Suprapubic skin (tissue), 3 donors: ENCODE results near the gene HAVCR1.

Experiments
- POLR2A ChIP-seq, 2 donors: fragments of 450-650 bp; IDR thresholded peaks; one replicate each; pipeline ENCODE4 v1.6.1; 2017; ENCODE audit warnings: antibody characterized with exemption in 2 of 2, mild to moderate bottlenecking in 2 of 2, moderate library complexity in 2 of 2
- TF ChIP-seq, protein P1 (sequence below), 2 donors: fragments of 200-600 bp in 1 of 2; fragments of 450-650 bp in 1 of 2; sonication (generic) in 1 of 2; IDR thresholded peaks; one replicate each; pipeline ENCODE4 v1.5.1; 2016 to 2019; ENCODE audit warnings: antibody characterized with exemption in 2 of 2, mild to moderate bottlenecking in 1 of 2, moderate library complexity in 1 of 2

GRCh38 chr5:157076558-157076957, 17.6 kb upstream of the HAVCR1 start:
- TF ChIP-seq, protein P1, sequence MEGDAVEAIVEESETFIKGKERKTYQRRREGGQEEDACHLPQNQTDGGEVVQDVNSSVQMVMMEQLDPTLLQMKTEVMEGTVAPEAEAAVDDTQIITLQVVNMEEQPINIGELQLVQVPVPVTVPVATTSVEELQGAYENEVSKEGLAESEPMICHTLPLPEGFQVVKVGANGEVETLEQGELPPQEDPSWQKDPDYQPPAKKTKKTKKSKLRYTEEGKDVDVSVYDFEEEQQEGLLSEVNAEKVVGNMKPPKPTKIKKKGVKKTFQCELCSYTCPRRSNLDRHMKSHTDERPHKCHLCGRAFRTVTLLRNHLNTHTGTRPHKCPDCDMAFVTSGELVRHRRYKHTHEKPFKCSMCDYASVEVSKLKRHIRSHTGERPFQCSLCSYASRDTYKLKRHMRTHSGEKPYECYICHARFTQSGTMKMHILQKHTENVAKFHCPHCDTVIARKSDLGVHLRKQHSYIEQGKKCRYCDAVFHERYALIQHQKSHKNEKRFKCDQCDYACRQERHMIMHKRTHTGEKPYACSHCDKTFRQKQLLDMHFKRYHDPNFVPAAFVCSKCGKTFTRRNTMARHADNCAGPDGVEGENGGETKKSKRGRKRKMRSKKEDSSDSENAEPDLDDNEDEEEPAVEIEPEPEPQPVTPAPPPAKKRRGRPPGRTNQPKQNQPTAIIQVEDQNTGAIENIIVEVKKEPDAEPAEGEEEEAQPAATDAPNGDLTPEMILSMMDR (IDR thresholded peaks at IDR 0.05) = no peak
- TF ChIP-seq POLR2A (IDR thresholded peaks at IDR 0.05) = no peak
